Fibroblast of lung (primary cell): Measurements from ENCODE around the gene TNS3.

Experiments
- CTCF ChIP-seq, 2 donors: IDR thresholded peaks in 1 of 2; conservative IDR thresholded peaks in 1 of 2; 1 replicate in 1 of 2; 2 replicates in 1 of 2; pipeline ENCODE4 v1.5.1; 2011 to 2012; ENCODE audit warnings: low read length in 2 of 2, control low read depth in 1 of 2, inconsistent platforms in 1 of 2, low read depth in 1 of 2, mild to moderate bottlenecking in 1 of 2
- EZH2 ChIP-seq: IDR thresholded peaks from 2 replicates; pipeline ENCODE4 v1.5.1; 2012; ENCODE audit warnings: low read length, control low read depth, mild to moderate bottlenecking; ENCODE audit errors: missing control alignments

- no peak for TF ChIP-seq CTCF (conservative IDR thresholded peaks at IDR 0.05 in 1 of 2, IDR thresholded peaks at IDR 0.05 in 1 of 2; ENCODE audit: low read depth in 1 of 2, low read length in 2 of 2)
- no peak for TF ChIP-seq EZH2
These were observed 2.6 kb upstream of the TNS3 start for GRCh38 chr7:47584536-47584895.
